ENCODE results near the gene OR52E4.

DNA sequence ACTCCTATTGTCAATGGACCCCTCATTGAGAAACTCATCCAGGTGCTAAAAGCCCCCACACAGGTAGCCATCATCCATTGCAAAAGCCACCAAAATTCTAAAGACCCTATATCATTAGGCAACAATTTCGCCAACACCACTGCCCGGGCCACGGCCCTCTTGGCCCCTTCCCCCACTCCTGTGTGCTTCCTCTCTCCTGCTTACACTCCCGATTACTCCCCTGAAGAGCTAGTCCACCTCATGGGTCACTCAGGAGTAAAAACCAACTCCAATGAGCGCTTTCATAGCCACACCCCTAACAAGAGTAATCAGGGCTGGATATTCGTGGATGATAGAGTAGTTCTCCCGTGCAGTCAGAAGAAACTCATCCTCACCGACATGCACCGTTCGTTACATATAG is 52.7 kb downstream of the OR52E4 start:
- TF ChIP-seq, protein P1, sequence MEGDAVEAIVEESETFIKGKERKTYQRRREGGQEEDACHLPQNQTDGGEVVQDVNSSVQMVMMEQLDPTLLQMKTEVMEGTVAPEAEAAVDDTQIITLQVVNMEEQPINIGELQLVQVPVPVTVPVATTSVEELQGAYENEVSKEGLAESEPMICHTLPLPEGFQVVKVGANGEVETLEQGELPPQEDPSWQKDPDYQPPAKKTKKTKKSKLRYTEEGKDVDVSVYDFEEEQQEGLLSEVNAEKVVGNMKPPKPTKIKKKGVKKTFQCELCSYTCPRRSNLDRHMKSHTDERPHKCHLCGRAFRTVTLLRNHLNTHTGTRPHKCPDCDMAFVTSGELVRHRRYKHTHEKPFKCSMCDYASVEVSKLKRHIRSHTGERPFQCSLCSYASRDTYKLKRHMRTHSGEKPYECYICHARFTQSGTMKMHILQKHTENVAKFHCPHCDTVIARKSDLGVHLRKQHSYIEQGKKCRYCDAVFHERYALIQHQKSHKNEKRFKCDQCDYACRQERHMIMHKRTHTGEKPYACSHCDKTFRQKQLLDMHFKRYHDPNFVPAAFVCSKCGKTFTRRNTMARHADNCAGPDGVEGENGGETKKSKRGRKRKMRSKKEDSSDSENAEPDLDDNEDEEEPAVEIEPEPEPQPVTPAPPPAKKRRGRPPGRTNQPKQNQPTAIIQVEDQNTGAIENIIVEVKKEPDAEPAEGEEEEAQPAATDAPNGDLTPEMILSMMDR (conservative IDR thresholded peaks at IDR 0.05; ENCODE audit: low read depth, low read length) = no peak
- no peak for TF ChIP-seq EZH2 (IDR thresholded peaks at IDR 0.05; ENCODE audit: low read length, unreplicated experiment)
